GM18861 (cell line): ENCODE results near the gene OCIAD2.
"Not testable (repeated sequence)": the region's sequence is repeated elsewhere in the genome, so short reads cannot be mapped to it uniquely, and the experiment has no call there.

Experiments
- ATAC-seq: cut with Tn5 transposase; IDR thresholded peaks from one replicate; pipeline ENCODE4 v1.9.1; 2021; ENCODE audit not compliant: unreplicated experiment

Gene OCIAD2

GRCh38 chr4:48907706-48908477 is 1.3 kb upstream of the OCIAD2 start:
- ATAC-seq: no peak

- ATAC-seq: no peak
Measured at GRCh38 chr4:48905363-48906015, 1.1 kb downstream of the OCIAD2 start.

DNA sequence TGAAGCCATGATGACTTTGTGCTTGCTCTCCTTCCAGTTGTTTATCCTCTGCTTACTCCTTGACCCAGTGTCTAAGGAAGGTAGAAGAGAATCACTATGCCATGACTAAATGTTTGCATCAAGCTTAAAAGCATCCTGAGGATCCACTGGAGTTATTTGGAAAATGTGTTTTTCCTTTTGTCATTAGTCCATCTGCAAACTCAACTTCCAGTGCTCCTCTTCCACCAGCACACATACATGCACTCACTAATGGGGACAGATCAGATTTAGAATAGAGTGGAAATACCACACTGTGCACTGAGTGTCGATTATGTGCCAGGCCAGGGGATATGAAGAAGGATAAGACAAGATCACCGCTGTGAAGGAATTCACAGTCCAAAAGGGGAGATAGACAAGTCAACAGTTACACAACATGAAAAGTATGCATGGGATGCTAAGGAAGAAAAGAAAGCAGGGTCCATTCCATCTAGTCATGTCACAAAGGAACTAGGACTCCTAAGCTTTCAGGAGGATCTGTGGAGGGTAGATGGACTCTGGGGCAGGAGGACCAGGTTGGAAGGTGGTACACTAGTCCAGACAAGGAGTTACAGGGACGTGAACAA is 1.9 kb downstream of the OCIAD2 start:
- no peak for ATAC-seq

DNA sequence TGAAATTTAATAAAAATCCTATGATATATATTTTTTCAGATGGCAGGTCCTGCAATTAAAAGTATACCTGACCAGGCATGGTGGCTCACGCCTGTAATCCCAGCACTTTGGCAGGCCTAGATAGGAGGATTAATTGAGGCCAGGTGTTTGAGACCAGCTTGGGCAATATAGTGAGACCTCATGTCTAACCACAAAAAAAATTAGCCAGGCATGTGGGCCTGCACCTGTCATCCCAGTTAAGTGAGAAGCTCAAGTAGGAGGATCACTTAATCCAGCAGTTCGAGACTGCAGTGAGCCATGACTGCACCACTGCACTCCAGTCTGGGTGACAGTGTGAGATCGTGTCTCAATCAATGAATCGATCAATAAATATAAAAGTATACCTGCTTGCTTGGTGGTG is 2.5 kb downstream of the OCIAD2 start:
- ATAC-seq: no peak

DNA sequence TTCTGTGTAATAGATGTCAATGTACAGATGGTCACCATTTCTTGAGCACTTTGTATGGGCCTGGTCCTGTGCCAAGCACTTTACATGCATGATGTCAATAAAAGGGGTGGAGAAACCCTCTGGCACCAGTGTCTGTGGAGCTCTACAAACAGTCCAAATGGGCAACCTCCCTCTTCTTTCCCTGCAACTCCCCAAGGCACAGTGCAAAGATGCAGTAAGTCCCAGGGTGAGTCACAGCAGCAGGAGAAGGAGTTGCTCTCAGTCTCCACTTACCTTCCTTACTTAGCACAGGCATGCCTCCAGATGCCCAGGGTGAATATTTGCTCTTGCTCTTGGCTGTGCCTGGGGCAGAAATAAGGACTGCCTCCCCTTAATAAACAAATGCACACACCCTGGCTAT is 4.3 kb downstream of the OCIAD2 start:
- no peak for ATAC-seq

GRCh38 chr4:48901196-48901595 is 5.4 kb downstream of the OCIAD2 start:
- no peak for ATAC-seq

- ATAC-seq: no peak
Measured at GRCh38 chr4:48899950-48900349, 6.6 kb downstream of the OCIAD2 start.

DNA sequence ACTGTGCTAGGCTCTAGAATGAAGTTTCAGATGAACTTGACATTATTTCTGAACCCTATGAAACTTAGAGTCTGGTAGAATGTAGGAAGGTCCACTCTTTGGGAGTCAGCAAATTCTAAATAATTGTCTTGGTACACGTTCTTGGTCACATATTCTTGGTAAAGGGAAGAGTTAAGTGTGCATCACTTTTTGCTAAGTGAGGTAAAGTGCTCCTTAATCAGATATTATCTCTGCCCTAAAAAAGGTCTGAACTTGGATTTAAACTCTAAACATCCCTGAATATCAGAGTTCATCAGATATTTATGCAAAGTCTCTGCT is 7.2 kb downstream of the OCIAD2 start:
- peak; percentile 16 for ATAC-seq

DNA sequence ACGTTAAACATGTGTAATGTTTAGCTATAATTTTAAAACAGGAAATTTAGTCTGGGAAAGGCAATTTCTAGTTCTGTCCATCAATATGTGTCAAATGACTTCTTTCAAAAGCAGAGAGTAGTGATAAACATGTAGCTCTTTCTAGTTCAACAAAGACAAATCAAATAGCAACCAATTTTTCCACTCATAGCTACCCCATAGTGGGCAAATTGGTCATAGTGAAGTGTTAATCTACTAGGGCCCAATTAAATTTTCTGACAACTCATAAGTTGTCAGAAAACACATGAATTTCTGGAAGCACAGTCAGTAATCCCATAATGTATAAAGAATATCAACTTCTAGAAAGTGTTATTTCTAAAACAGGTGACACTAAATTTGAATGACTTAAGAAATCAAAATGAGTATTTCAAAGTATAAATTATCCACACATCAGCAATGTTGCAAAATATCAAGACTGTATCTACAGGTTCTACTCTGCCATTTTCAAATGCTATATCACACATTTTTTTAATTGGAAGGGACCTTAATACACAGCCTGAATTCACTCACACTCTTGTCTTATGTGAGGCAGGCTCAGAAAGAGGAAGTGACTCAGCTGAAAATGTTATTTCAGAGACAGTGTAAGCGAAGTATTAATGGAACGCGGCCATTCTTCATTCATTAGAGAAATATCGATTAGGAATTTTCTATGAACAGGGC is 7.7 kb downstream of the OCIAD2 start:
- peak; percentile 69 for ATAC-seq

DNA sequence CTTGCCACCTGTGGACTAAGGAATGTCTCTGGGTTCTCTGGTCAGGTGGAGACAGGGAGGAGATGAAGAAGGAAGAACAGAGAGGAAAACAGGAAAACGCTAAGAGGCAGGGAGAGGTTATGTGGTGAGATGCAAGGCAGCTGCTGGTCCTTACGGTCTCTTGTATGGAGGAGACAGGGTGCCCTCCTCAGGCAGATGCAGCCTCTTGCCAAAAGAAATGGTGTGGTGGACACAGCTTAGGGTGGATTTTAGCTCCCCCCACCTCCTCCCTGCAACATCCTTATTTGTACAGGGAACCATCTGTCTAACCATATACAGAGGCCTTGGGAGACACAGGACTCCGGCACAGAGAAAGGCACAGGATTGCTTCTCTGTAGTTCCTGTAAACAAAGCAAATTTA is 9.7 kb downstream of the OCIAD2 start:
- ATAC-seq: no peak

DNA sequence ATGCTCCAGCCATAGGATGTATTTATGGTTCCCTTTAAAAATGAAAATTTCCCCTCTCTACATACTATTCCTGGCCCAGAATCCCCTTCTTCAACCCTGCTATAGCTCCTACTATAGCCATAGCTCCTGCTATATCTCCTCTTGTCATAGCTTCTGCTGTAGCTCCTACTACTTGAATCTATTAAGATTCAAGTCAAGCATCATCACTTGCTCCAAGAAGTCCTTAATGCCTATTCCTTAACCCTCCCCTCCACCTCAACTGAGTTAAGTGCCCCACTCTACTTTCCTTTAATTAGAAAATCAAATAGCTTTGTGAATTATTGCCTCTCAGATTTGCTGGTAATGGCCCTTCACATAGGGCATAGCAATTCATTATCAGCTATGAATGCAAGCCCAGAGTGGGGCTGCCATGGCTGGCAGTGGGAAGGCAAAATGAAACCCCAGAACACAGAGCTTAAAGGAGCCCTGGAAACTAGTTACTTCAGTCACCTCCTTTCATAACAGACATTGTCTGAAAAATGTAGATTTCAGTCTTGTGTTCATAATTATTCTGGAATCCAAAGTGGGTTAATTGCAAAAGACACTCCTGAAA is 15.4 kb downstream of the OCIAD2 start:
- no peak for ATAC-seq

DNA sequence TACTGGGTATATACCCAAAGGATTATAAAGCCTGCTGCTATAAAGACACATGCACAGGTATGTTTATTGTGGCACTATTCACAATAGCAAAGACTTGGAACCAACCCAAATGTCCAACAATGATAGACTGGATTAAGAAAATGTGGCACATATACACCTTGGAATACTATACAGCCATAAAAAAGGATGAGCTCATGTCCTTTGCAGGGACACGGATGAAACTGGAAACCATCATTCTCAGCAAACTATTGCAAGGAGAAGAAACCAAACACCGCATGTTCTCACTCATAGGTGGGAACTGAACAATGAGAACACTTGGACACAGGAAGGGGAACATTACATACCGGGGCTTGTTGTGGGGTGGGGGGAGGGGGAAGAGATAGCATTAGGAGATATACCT is 16.8 kb downstream of the OCIAD2 start:
- not testable (repeated sequence) for ATAC-seq

- not testable (repeated sequence) for ATAC-seq
Measured at GRCh38 chr4:48881646-48882045, 24.9 kb downstream of the OCIAD2 start.

DNA sequence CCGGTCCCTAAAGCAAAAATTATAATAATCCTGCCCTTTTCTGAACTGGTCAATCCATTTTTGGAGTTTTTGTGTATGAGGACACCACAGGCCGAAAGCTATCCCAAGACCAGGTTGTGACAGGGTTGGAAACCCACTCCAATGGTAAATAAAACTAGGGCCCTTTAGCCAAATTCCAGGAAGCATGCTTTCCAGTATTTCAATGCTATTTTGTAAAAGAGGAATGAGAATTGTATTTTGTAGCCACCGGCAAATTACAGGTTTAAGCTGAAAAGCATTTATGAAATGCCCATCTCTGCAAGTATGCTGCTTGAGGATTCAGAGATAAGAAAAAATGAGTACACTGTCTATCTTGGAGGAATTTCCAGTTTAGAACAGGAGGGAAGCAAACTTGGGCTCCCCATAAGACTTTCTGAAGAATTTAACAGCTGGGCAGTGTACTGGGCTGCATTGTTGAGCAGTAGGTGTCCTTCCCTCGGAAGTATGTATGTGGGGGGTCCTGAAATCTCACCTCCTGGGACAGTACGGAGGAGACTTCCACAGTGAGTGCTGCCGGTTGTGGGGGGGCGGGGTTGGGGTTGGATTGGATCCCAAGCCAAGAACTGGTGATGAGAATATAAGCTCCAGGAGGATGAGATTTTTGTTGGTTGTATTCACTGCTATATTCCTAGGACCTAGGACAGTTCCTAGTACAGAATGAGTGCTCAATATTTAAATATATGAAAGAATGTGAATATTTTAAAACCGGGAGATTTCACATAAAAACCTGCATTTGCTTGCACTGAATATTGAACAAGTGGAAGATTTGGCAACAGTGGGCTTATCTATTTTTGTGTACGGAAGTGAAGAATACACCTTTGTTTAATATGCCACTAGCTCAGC is 26.8 kb downstream of the OCIAD2 start:
- ATAC-seq: no peak

DNA sequence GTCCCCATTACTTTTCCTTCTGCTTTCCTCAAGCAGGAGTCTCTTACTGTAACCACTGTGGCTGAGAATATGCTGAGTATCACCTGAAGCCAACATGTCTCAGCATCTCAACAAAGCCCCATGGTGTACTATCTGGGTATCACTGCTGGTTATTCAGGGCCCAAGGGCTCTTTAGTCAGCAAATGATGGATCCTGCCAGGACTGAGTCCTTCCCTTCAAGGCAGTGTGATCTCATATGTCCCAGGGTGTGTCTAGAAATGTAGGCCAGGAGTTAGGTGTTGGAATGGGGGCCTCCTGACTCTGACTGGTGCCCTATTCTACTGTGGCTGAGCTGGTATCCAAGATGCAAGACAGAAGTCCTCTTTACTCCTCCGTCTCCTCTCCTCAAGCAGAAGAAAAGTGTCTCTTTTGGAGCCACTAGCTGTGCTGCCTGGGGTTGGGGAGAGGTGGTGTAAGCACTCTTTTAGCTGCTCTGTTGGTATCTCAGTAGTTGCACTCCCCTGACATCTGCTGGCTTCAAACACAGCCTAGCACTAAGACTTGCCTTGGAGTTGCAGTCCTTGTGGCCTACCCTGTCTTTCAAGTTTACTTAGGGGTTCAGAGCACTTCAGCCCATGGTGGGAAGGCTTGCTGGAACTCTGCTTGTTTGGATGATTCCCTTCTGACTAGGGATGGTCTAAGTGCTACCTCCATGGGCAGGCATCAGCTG is 28.6 kb downstream of the OCIAD2 start:
- ATAC-seq: no peak

- ATAC-seq: not testable (repeated sequence)
Measured at GRCh38 chr4:48864696-48865095, 41.9 kb downstream of the OCIAD2 start.

DNA sequence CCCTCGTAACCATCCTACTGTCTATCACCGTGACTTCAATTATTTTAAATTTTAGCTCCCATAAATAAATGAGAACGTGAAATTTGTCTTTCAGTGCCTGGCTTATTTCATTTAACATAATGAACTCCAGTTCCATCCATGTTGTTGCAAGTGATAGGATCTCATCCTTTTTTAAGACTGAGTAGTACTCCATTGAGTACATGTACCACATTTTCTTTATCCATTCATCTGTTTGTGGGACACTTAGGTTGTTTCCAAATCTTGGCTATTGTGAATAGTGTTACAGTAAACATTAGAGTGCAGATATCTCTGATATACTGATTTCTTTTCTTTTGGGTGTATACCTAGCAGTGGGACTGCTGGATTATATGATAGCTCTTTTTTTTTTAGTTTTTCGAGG is 42.8 kb downstream of the OCIAD2 start:
- no peak for ATAC-seq

DNA sequence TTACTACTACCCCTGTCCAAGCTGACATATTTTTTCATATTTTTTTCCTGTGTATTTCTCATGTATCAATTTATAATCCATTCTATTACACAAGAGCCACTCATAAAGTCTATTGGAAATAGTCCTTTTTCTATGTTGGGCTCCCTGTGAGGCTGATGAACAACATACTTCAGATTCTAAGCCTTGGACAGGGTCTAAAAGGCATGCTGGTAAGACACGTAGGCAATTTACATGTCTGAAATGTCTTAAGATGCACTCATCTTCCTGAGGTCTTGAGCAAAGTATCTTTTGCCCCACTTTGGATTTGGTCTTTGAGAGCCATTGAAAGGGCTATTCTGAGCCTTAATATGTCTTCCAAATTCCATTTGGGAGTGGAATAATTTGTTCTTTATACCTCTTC is 43.9 kb downstream of the OCIAD2 start:
- no peak for ATAC-seq

- no peak for ATAC-seq
Measured at GRCh38 chr4:48862038-48862437, 44.5 kb downstream of the OCIAD2 start.

DNA sequence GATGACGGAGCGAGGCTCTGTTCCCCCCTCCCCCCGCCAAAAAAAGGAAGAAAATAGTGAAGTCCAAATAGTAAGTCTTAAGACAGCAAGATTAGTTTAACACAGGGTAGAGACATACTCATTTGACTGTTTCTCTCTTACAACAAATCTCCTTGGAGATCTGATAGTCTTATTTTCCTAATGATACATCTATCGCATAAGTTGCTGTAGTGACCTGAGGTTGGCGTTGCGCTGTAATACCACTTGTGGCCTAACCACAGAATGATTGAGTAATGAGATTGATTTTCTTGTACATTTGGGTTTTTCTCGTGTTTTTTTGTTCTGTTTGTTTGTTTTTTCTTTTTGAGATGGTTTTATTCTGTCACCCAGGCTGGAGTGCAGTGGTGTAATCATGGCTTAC is 48.4 kb downstream of the OCIAD2 start:
- ATAC-seq: no peak
